H9 (cell line): ENCODE measurements around the gene FAM228B. TPM values are rescaled to one million over a fixed set of nuclear protein-coding genes. Genes with fewer than 3 reads are reported as not detected.

Experiments used
- DNase-seq: peaks from one replicate; pipeline ENCODE4 v3.0.0-alpha.2; 2017
- H2AFZ ChIP-seq: one replicate; pipeline ENCODE4 v1.6.1; 2013; ENCODE audit warnings: mild to moderate bottlenecking, low read length, control low read depth, moderate library complexity
- H2AK5ac ChIP-seq: 2 replicates; pipeline ENCODE4 v1.6.1; 2013; ENCODE audit warnings: low read length, control low read depth, mixed read lengths; ENCODE audit not compliant: insufficient read length
- H2BK120ac ChIP-seq: one replicate; pipeline ENCODE4 v1.6.1; 2013; ENCODE audit warnings: low read depth, mild to moderate bottlenecking, low read length, control low read depth, inconsistent platforms; ENCODE audit not compliant: poor library complexity, severe bottlenecking
- H2BK12ac ChIP-seq: 2 replicates; pipeline ENCODE4 v1.6.1; 2013; ENCODE audit warnings: low read length, control low read depth, mixed read lengths, low read depth; ENCODE audit not compliant: insufficient read length
- H2BK15ac ChIP-seq: 2 replicates; pipeline ENCODE4 v1.6.1; 2013; ENCODE audit warnings: low read depth, low read length, control low read depth
- H2BK20ac ChIP-seq: one replicate; pipeline ENCODE4 v1.6.1; 2013; ENCODE audit warnings: low read depth, mild to moderate bottlenecking, low read length, control low read depth, inconsistent platforms; ENCODE audit not compliant: poor library complexity, severe bottlenecking
- H2BK5ac ChIP-seq: 2 replicates; pipeline ENCODE4 v1.6.1; 2013; ENCODE audit warnings: low read length, control low read depth, mixed read lengths; ENCODE audit not compliant: insufficient read length
- H3K14ac ChIP-seq: 2 replicates; pipeline ENCODE4 v1.6.1; 2013; ENCODE audit warnings: low read length, control low read depth; ENCODE audit not compliant: insufficient read depth
- H3K18ac ChIP-seq: 2 replicates; pipeline ENCODE4 v1.6.1; 2013; ENCODE audit warnings: low read depth, mild to moderate bottlenecking, mixed read lengths, low read length, control low read depth; ENCODE audit not compliant: insufficient read length
- H3K23ac ChIP-seq: 2 replicates; pipeline ENCODE4 v1.6.1; 2013; ENCODE audit warnings: low read length, control low read depth, mixed read lengths, low read depth; ENCODE audit not compliant: insufficient read length
- H3K23me2 ChIP-seq: 2 replicates; pipeline ENCODE4 v1.6.1; 2013; ENCODE audit warnings: low read depth, mild to moderate bottlenecking, mixed read lengths, low read length, control low read depth; ENCODE audit not compliant: insufficient read length, poor library complexity, severe bottlenecking
- H3K27ac ChIP-seq: 2 replicates; pipeline ENCODE4 v1.5.1; 2013; ENCODE audit warnings: low read length, control low read depth, mixed read lengths, low read depth; ENCODE audit not compliant: insufficient read length
- H3K27me3 ChIP-seq: 2 replicates; pipeline ENCODE4 v1.6.1; 2013; ENCODE audit warnings: low read length, control low read depth, inconsistent platforms; ENCODE audit not compliant: insufficient read depth
- H3K4ac ChIP-seq: 2 replicates; pipeline ENCODE4 v1.6.1; 2013; ENCODE audit warnings: low read depth, mild to moderate bottlenecking, control low read depth, inconsistent platforms, low read length, moderate library complexity
- H3K4me1 ChIP-seq: 2 replicates; pipeline ENCODE4 v1.6.1; 2013; ENCODE audit warnings: low read length, control low read depth, inconsistent platforms; ENCODE audit not compliant: insufficient read depth
- H3K4me2 ChIP-seq: 2 replicates; pipeline ENCODE4 v1.6.1; 2013; ENCODE audit warnings: low read length, control low read depth, mixed read lengths; ENCODE audit not compliant: insufficient read length, insufficient read depth
- H3K56ac ChIP-seq: 2 replicates; pipeline ENCODE4 v1.6.1; 2013; ENCODE audit warnings: low read depth, mild to moderate bottlenecking, mixed read lengths, low read length, control low read depth; ENCODE audit not compliant: insufficient read length
- H3K79me1 ChIP-seq: 2 replicates; pipeline ENCODE4 v1.6.1; 2013; ENCODE audit warnings: low read depth, mild to moderate bottlenecking, moderate library complexity, low read length, control low read depth, inconsistent platforms; ENCODE audit not compliant: insufficient read depth, poor library complexity, severe bottlenecking
- H3K79me2 ChIP-seq: 2 replicates; pipeline ENCODE4 v1.6.1; 2013; ENCODE audit warnings: low read length, control low read depth, inconsistent platforms; ENCODE audit not compliant: insufficient read depth
- H3K9ac ChIP-seq: 2 replicates; pipeline ENCODE4 v1.6.1; 2013; ENCODE audit warnings: low read length, control low read depth, mixed read lengths; ENCODE audit not compliant: insufficient read length; ENCODE audit errors: extremely low read depth
- H3K9me3 ChIP-seq: one replicate; pipeline ENCODE4 v1.6.1; 2013; ENCODE audit warnings: low read depth, low read length, inconsistent platforms; ENCODE audit not compliant: control insufficient read depth
- H3T11ph ChIP-seq: one replicate; pipeline ENCODE4 v1.6.1; 2013; ENCODE audit warnings: mild to moderate bottlenecking, low read length, control low read depth, inconsistent platforms
- H4K20me1 ChIP-seq: one replicate; pipeline ENCODE4 v1.6.1; 2013; ENCODE audit not compliant: control insufficient read depth, insufficient read length, insufficient read depth
- H4K5ac ChIP-seq: 2 replicates; pipeline ENCODE4 v1.6.1; 2013; ENCODE audit warnings: low read depth, mild to moderate bottlenecking, mixed read lengths, low read length, control low read depth; ENCODE audit not compliant: insufficient read length
- H4K8ac ChIP-seq: replicated peaks from 2 replicates; pipeline ENCODE4 v1.6.1; 2013; ENCODE audit warnings: low read length, control low read depth, mixed read lengths, low read depth; ENCODE audit not compliant: insufficient read length
- H4K91ac ChIP-seq: 2 replicates; pipeline ENCODE4 v1.6.1; 2013; ENCODE audit warnings: low read depth, mild to moderate bottlenecking, moderate library complexity, mixed read lengths, low read length, control low read depth; ENCODE audit not compliant: insufficient read length
- H3K27ac Mint-ChIP-seq, 3 experiments: 2 replicates in 2 of 3; 3 replicates in 1 of 3; pipeline ENCODE4 v1.8.0; 2020 to 2021; ENCODE audit warnings: mixed read lengths in 3 of 3, mild to moderate bottlenecking in 1 of 3, moderate library complexity in 1 of 3
- H3K27me3 Mint-ChIP-seq: 2 replicates; pipeline ENCODE4 v1.8.0; 2021; ENCODE audit warnings: low read depth, mild to moderate bottlenecking, moderate library complexity, mixed read lengths
- H3K36me3 Mint-ChIP-seq, 3 experiments: 2 replicates in 2 of 3; 3 replicates in 1 of 3; pipeline ENCODE4 v1.8.0; 2020 to 2021; ENCODE audit warnings: low read depth in 3 of 3, mixed read lengths in 3 of 3; ENCODE audit not compliant: insufficient read depth in 1 of 3
- H3K4me1 Mint-ChIP-seq, 2 experiments: 2 replicates each; pipeline ENCODE4 v1.8.0; 2020; ENCODE audit warnings: mixed read lengths in 2 of 2
- H3K4me3 Mint-ChIP-seq, 2 experiments: 2 replicates in 1 of 2; 3 replicates in 1 of 2; pipeline ENCODE4 v1.8.0; 2020 to 2021; ENCODE audit warnings: mild to moderate bottlenecking in 2 of 2, mixed read lengths in 2 of 2, moderate library complexity in 1 of 2
- H3K9me3 Mint-ChIP-seq, 2 experiments: 2 replicates in 1 of 2; 3 replicates in 1 of 2; pipeline ENCODE4 v1.8.0; 2020; ENCODE audit warnings: mild to moderate bottlenecking in 2 of 2, mixed read lengths in 2 of 2, moderate library complexity in 1 of 2
- CTCF ChIP-seq: fragments of 200-600 bp; sonication (generic); conservative IDR thresholded peaks from 3 replicates; pipeline ENCODE4 v1.8.0; 2021; ENCODE audit warnings: antibody characterized with exemption, mild to moderate bottlenecking
- WGBS: extraction: QIAGEN DNeasy Blood & Tissue Kit; methylation state at CpG from one replicate; pipeline ENCODE4 v1.1.7; 2013; ENCODE audit warnings: missing lambda C conversion rate, low lambda C conversion rate, mixed read lengths; ENCODE audit not compliant: insufficient read length; ENCODE audit errors: extremely low coverage; 5-methylcytosine and 5-hydroxymethylcytosine counted together
- total RNA-seq: library from RNA; stranded (reverse); gene quantifications from 2 replicates; pipeline ENCODE4 v1.2.1, GENCODE V29; 2021

Gene FAM228B
- total RNA-seq, 1 experiment from 2014 or later, result 6.5 TPM

DNA sequence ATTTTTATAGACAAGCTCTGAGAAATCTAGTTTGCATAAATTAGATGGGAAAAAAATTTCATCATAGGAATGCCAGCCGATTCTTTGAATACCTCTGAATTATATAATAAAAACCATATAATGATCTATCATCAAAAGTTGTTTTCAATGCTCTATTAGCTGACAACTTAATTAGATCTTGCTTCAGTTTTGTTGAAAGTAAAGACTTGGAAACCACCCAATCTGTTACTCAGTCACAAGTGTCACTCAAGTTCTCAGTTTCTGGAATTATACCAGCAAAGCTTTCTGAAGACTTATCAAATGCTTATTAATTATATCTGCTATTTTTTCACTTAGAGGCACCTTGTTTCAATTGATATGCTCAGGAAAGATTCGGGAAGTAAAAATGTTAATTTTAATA lies 21.3 kb upstream of the FAM228B start:
- H3K79me1 ChIP-seq, result no peaks in the 10 kb centered on the region
- H3K27me3 ChIP-seq, result no peaks in the 10 kb centered on the region
- no peak overlapping the region for H2BK120ac ChIP-seq
- no CpG with 5 or more reads among the region's 2 CpGs for WGBS
- H3K27ac ChIP-seq, result no peak overlapping the region
- H2BK5ac ChIP-seq, result no peak overlapping the region
- H3K4ac ChIP-seq, result no peak overlapping the region
- H3K4me2 ChIP-seq, result no peak overlapping the region
- H3K79me2 ChIP-seq, result no peaks in the 10 kb centered on the region
- Mint-ChIP-seq H3K27ac (no peak overlapping the region), H3K4me3 (no peak overlapping the region), H3K4me1 (peaks cover 0 to 5% of the 10 kb centered on the region in 2 experiments; a peak in 1 of 4 replicates), H3K9me3 (peaks cover 6 to 15% of the 10 kb centered on the region in 2 experiments; a peak in 4 of 5 replicates), H3K36me3 (peaks cover 0 to 4% (median 0%) of the 10 kb centered on the region in 3 experiments; a peak in 3 of 7 replicates), H3K27me3 (no peaks in the 10 kb centered on the region; the same call in none of the 2 replicates)
- H4K5ac ChIP-seq, result no peak overlapping the region
- no peak for DNase-seq
- H3K9me3 ChIP-seq, result no peaks in the 10 kb centered on the region
- no peak overlapping the region for H2AFZ ChIP-seq
- no peak overlapping the region for H3K14ac ChIP-seq
- H2AK5ac ChIP-seq, result no peak overlapping the region
- H3K56ac ChIP-seq, result no peak overlapping the region
- no peak overlapping the region for H2BK12ac ChIP-seq
- no peak overlapping the region for H3T11ph ChIP-seq
- no peaks in the 10 kb centered on the region for H3K23me2 ChIP-seq
- no peak overlapping the region for H3K18ac ChIP-seq
- H3K4me1 ChIP-seq, result no peaks in the 10 kb centered on the region
- H4K20me1 ChIP-seq, result no peaks in the 10 kb centered on the region
- no peak overlapping the region for H2BK20ac ChIP-seq
- H4K91ac ChIP-seq, result no peak overlapping the region
- H3K23ac ChIP-seq, result no peak overlapping the region
- H3K9ac ChIP-seq, result no peak overlapping the region
- no peak overlapping the region for H2BK15ac ChIP-seq
- TF ChIP-seq CTCF, result no peak
- no peak overlapping the region for H4K8ac ChIP-seq
